GM18867 (cell line): ENCODE measurements around the gene GMNC.

Experiments
- ATAC-seq: cut with Tn5 transposase; IDR thresholded peaks from one replicate; pipeline ENCODE4 v1.9.1; 2021; ENCODE audit warnings: mild to moderate bottlenecking, moderate library complexity; ENCODE audit not compliant: unreplicated experiment

The GMNC gene

GRCh38 chr3:190849607-190850006 lies 12.9 kb downstream of the GMNC start:
- ATAC-seq = no peak

GRCh38 chr3:190848870-190849269 lies 13.6 kb downstream of the GMNC start:
- no peak for ATAC-seq

- no peak for ATAC-seq
These were observed 15.1 kb downstream of the GMNC start for GRCh38 chr3:190847436-190847835.

GRCh38 chr3:190840146-190840545 lies 22.3 kb downstream of the GMNC start:
- no peak for ATAC-seq

- no peak for ATAC-seq
These were observed 31.3 kb downstream of the GMNC start for GRCh38 chr3:190831225-190831624.

- no peak for ATAC-seq
These were observed 32.5 kb downstream of the GMNC start for GRCh38 chr3:190830031-190830430.

- no peak for ATAC-seq
These were observed 36.5 kb downstream of the GMNC start for GRCh38 chr3:190826018-190826417.

- no peak for ATAC-seq
These were observed 37.0 kb downstream of the GMNC start for GRCh38 chr3:190825386-190826016.

GRCh38 chr3:190811775-190812480 lies 50.6 kb downstream of the GMNC start:
- peak; percentile 83 for ATAC-seq

- no peak for ATAC-seq
These were observed 51.5 kb downstream of the GMNC start for GRCh38 chr3:190810957-190811356.

GRCh38 chr3:190809351-190809750 lies 53.1 kb downstream of the GMNC start:
- ATAC-seq = no peak

- ATAC-seq = no peak
These were observed 54.6 kb downstream of the GMNC start for GRCh38 chr3:190807719-190808375.
